ENCODE results near the gene GFPT2.
"Not testable (repeated sequence)": the region's sequence is repeated elsewhere in the genome, so short reads cannot be mapped to it uniquely, and the experiment has no call there.

The GFPT2 gene

GRCh38 chr5:180303226-180304015 is 49.7 kb downstream of the GFPT2 start:
- no peak for TF ChIP-seq CTCF (IDR thresholded peaks at IDR 0.05; ENCODE audit: insufficient read depth, low read depth, low read length, missing control alignments)
- no peak for DNase-seq (ENCODE audit: low read depth)
- H3K4me3 ChIP-seq (ENCODE audit: low read depth, low read length) = no peak overlapping the region

- no peak overlapping the region for H3K4me3 ChIP-seq (ENCODE audit: low read depth, low read length)
- TF ChIP-seq CTCF (IDR thresholded peaks at IDR 0.05; ENCODE audit: insufficient read depth, low read depth, low read length, missing control alignments) = no peak
- DNase-seq (ENCODE audit: low read depth) = no peak
Observed at GRCh38 chr5:180302256-180302655, 50.9 kb downstream of the GFPT2 start.

- DNase-seq (ENCODE audit: low read depth) = no peak
Observed at GRCh38 chr5:180301253-180301652, 51.9 kb downstream of the GFPT2 start.

GRCh38 chr5:180299526-180299925 is 53.6 kb downstream of the GFPT2 start:
- no peak for DNase-seq (ENCODE audit: low read depth)
- H3K4me3 ChIP-seq (ENCODE audit: low read depth, low read length) = no peak overlapping the region
- no peak for TF ChIP-seq CTCF (IDR thresholded peaks at IDR 0.05; ENCODE audit: insufficient read depth, low read depth, low read length, missing control alignments)

More at GRCh38 chr5:180301253-180301652, 51.9 kb downstream of the GFPT2 start:
- H3K4me3 ChIP-seq (ENCODE audit: low read depth, low read length) = no peak overlapping the region
- no peak for TF ChIP-seq CTCF (IDR thresholded peaks at IDR 0.05; ENCODE audit: insufficient read depth, low read depth, low read length, missing control alignments)

GRCh38 chr5:180299014-180299413 is 54.1 kb downstream of the GFPT2 start:
- not testable (repeated sequence) for H3K4me3 ChIP-seq (ENCODE audit: low read depth, low read length); DNase-seq (ENCODE audit: low read depth)

- no peak for DNase-seq (ENCODE audit: low read depth)
- no peak overlapping the region for H3K4me3 ChIP-seq (ENCODE audit: low read depth, low read length)
- no peak for TF ChIP-seq CTCF (IDR thresholded peaks at IDR 0.05; ENCODE audit: insufficient read depth, low read depth, low read length, missing control alignments)
Observed at GRCh38 chr5:180297587-180298282, 55.4 kb downstream of the GFPT2 start.

- no peak for TF ChIP-seq CTCF (IDR thresholded peaks at IDR 0.05; ENCODE audit: insufficient read depth, low read depth, low read length, missing control alignments)
- peak; percentile 23 for DNase-seq (ENCODE audit: low read depth)
- H3K4me3 ChIP-seq (ENCODE audit: low read depth, low read length) = no peak overlapping the region
Observed at GRCh38 chr5:180296771-180297170, 56.4 kb downstream of the GFPT2 start.

Data from GM12865 (cell line).